Neural progenitor cell (in vitro differentiated cells): ENCODE data around the gene STARD8. TPM values are rescaled to one million over a fixed set of nuclear protein-coding genes. Genes with fewer than 3 reads are reported as not detected.

ENCODE experiments used
- DNase-seq: peaks from one replicate; pipeline ENCODE4 v3.0.0-alpha.2; 2016; ENCODE audit warnings: low spot score
- H2AFZ ChIP-seq: fragments of 200-600 bp; sonication (generic); replicated peaks from 2 replicates; pipeline ENCODE4 v1.6.1; 2016; ENCODE audit warnings: antibody characterized with exemption
- H3F3A ChIP-seq: fragments of 200-600 bp; sonication (generic); 2 replicates; pipeline ENCODE4 v1.6.1; 2016; ENCODE audit warnings: antibody characterized with exemption, low read depth
- H3K27ac ChIP-seq: fragments of 200-600 bp; sonication (generic); 2 replicates; pipeline ENCODE4 v1.5.1; 2016; ENCODE audit warnings: mild to moderate bottlenecking
- H3K27me3 ChIP-seq: fragments of 200-600 bp; sonication (generic); 2 replicates; pipeline ENCODE4 v1.6.1; 2016; ENCODE audit warnings: mild to moderate bottlenecking, moderate library complexity
- H3K36me3 ChIP-seq: fragments of 200-600 bp; sonication (generic); 2 replicates; pipeline ENCODE4 v1.5.1; 2016
- H3K4me1 ChIP-seq: fragments of 200-600 bp; sonication (generic); 2 replicates; pipeline ENCODE4 v1.6.1; 2016; ENCODE audit warnings: mixed run types
- H3K4me2 ChIP-seq: fragments of 200-600 bp; sonication (generic); 2 replicates; pipeline ENCODE4 v1.6.1; 2016
- H3K4me3 ChIP-seq: fragments of 200-600 bp; sonication (generic); 2 replicates; pipeline ENCODE4 v1.5.1; 2016
- H3K79me2 ChIP-seq: fragments of 200-600 bp; sonication (generic); 2 replicates; pipeline ENCODE4 v1.6.1; 2016; ENCODE audit warnings: low read depth
- H3K9ac ChIP-seq: fragments of 200-600 bp; sonication (generic); 2 replicates; pipeline ENCODE4 v1.6.1; 2016
- H3K9me3 ChIP-seq: fragments of 200-600 bp; sonication (generic); 2 replicates; pipeline ENCODE4 v1.5.1; 2016; ENCODE audit warnings: low read depth
- H4K20me1 ChIP-seq: fragments of 200-600 bp; sonication (generic); 2 replicates; pipeline ENCODE4 v1.6.1; 2016; ENCODE audit warnings: low read depth
- H3K27ac Mint-ChIP-seq: 3 replicates; pipeline ENCODE4 v1.8.0; 2021; ENCODE audit warnings: mixed read lengths
- H3K27me3 Mint-ChIP-seq: 2 replicates; pipeline ENCODE4 v1.8.0; 2022; ENCODE audit warnings: low read depth, mild to moderate bottlenecking, inconsistent platforms, moderate library complexity, mixed read lengths; ENCODE audit not compliant: insufficient read depth
- H3K36me3 Mint-ChIP-seq: 3 replicates; pipeline ENCODE4 v1.8.0; 2021; ENCODE audit warnings: mixed read lengths
- H3K4me1 Mint-ChIP-seq: 3 replicates; pipeline ENCODE4 v1.8.0; 2021; ENCODE audit warnings: mixed read lengths
- H3K4me3 Mint-ChIP-seq: 3 replicates; pipeline ENCODE4 v1.8.0; 2021; ENCODE audit warnings: mild to moderate bottlenecking, moderate library complexity, mixed read lengths
- H3K9me3 Mint-ChIP-seq: 3 replicates; pipeline ENCODE4 v1.8.0; 2020; ENCODE audit warnings: mixed read lengths
- CTCF ChIP-seq: fragments of 200-600 bp; sonication (generic); IDR thresholded peaks from 2 replicates; pipeline ENCODE4 v1.5.1; 2017; ENCODE audit warnings: antibody characterized with exemption, mild to moderate bottlenecking
- EZH2 ChIP-seq: fragments of 200-600 bp; sonication (generic); IDR thresholded peaks from 2 replicates; pipeline ENCODE4 v1.6.1; 2017; ENCODE audit warnings: antibody characterized with exemption, mild to moderate bottlenecking, moderate library complexity
- EZH2phosphoT487 ChIP-seq: fragments of 200-600 bp; sonication (generic); IDR thresholded peaks from 2 replicates; pipeline ENCODE4 v1.6.1; 2017; ENCODE audit warnings: antibody characterized with exemption
- total RNA-seq: library from RNA; depleted of rRNA; stranded (reverse); fragments of >200 nt; gene quantifications from 2 replicates; pipeline ENCODE4 v1.2.3, GENCODE V29; 2015; ENCODE audit warnings: low replicate concordance

STARD8 gene
- total RNA-seq, 1 donor from 2014 or later = 0.82 TPM

- Mint-ChIP-seq H3K27me3 (no peaks in the 10 kb centered on the region), H3K27ac (no peak overlapping the region), H3K36me3 (no peaks in the 10 kb centered on the region), H3K4me1 (peaks cover 4% of the 10 kb centered on the region), H3K9me3 (no peaks in the 10 kb centered on the region), H3K4me3 (no peak overlapping the region)
- DNase-seq = no peak
- TF ChIP-seq EZH2phosphoT487 (no peak), CTCF (no peak), EZH2 (no peak)
- Histone ChIP-seq H3K79me2 (no peaks in the 10 kb centered on the region), H3K27ac (no peak overlapping the region), H3K9ac (no peak overlapping the region), H3K4me1 (no peaks in the 10 kb centered on the region), H3K4me3 (no peak overlapping the region), H3K36me3 (no peaks in the 10 kb centered on the region), H3K27me3 (no peaks in the 10 kb centered on the region), H3F3A (no peaks in the 10 kb centered on the region), H3K9me3 (no peaks in the 10 kb centered on the region), H4K20me1 (no peaks in the 10 kb centered on the region), H3K4me2 (no peak overlapping the region), H2AFZ (no peak overlapping the region)
Observed at GRCh38 chrX:68703846-68704245, 56.4 kb downstream of the STARD8 start.

- no peak overlapping the region for H3K27ac Mint-ChIP-seq
- DNase-seq = no peak
- Histone ChIP-seq H3K79me2 (no peaks in the 10 kb centered on the region), H3K36me3 (no peaks in the 10 kb centered on the region), H4K20me1 (no peaks in the 10 kb centered on the region), H3K27ac (no peak overlapping the region), H3K9me3 (no peaks in the 10 kb centered on the region), H3K4me2 (no peak overlapping the region), H3K4me1 (no peaks in the 10 kb centered on the region), H3K27me3 (no peaks in the 10 kb centered on the region), H3F3A (no peaks in the 10 kb centered on the region), H2AFZ (no peak overlapping the region), H3K4me3 (no peak overlapping the region), H3K9ac (no peak overlapping the region)
- H3K4me3 Mint-ChIP-seq = no peak overlapping the region
- H3K36me3 Mint-ChIP-seq = no peaks in the 10 kb centered on the region
- H3K27me3 Mint-ChIP-seq = no peaks in the 10 kb centered on the region
- peaks cover 4% of the 10 kb centered on the region for H3K4me1 Mint-ChIP-seq
- TF ChIP-seq EZH2phosphoT487 (no peak), CTCF (no peak), EZH2 (no peak)
- no peaks in the 10 kb centered on the region for H3K9me3 Mint-ChIP-seq
Observed at GRCh38 chrX:68705986-68706385, 58.5 kb downstream of the STARD8 start.

- Histone ChIP-seq H3K27me3 (no peaks in the 10 kb centered on the region), H3K27ac (no peak overlapping the region), H3K9me3 (no peaks in the 10 kb centered on the region), H3K4me1 (no peaks in the 10 kb centered on the region), H3F3A (no peaks in the 10 kb centered on the region), H3K9ac (no peak overlapping the region), H2AFZ (no peak overlapping the region), H3K4me3 (no peak overlapping the region), H3K36me3 (no peaks in the 10 kb centered on the region), H3K4me2 (no peak overlapping the region), H3K79me2 (no peaks in the 10 kb centered on the region), H4K20me1 (no peaks in the 10 kb centered on the region)
- H3K27ac Mint-ChIP-seq = no peak overlapping the region
- no peaks in the 10 kb centered on the region for H3K9me3 Mint-ChIP-seq
- no peaks in the 10 kb centered on the region for H3K36me3 Mint-ChIP-seq
- peaks cover 6% of the 10 kb centered on the region for H3K4me1 Mint-ChIP-seq
- H3K27me3 Mint-ChIP-seq = no peaks in the 10 kb centered on the region
- no peak for TF ChIP-seq EZH2phosphoT487
- TF ChIP-seq CTCF = no peak
- TF ChIP-seq EZH2 = no peak
- no peak overlapping the region for H3K4me3 Mint-ChIP-seq
- peak; percentile 52 for DNase-seq
Observed at GRCh38 chrX:68708503-68709290, 61.2 kb downstream of the STARD8 start.
